Stomach (tissue), 9 donors: ENCODE measurements around the gene CARD8. TPM values are rescaled to one million over a fixed set of nuclear protein-coding genes. Genes with fewer than 3 reads are reported as not detected.
A peak's percentile ranks its signal among the peaks of the same experiment; 100 is the strongest.

Source experiments
- DNase-seq, 2 donors: peaks; one replicate each; pipeline versions ENCODE4 v3.0.0 to v3.0.0-alpha.2; 2013 to 2019
- H3K27ac ChIP-seq, 5 donors: fragments of 200-600 bp in 4 of 5; sonication (generic) in 4 of 5; one replicate each; pipeline ENCODE4 v1.5.1; 2013 to 2019; ENCODE audit warnings: mild to moderate bottlenecking in 1 of 5, moderate library complexity in 1 of 5
- H3K27me3 ChIP-seq, 3 donors: fragments of 200-600 bp; sonication (generic); one replicate each; pipeline ENCODE4 v1.5.1; 2017 to 2019; ENCODE audit warnings: mixed run types in 1 of 3
- H3K36me3 ChIP-seq, 4 donors: fragments of 200-600 bp; sonication (generic); 1 replicate in 3 of 4; 2 replicates in 1 of 4; pipeline ENCODE4 v1.5.1; 2016 to 2019
- H3K4me1 ChIP-seq, 4 donors: fragments of 200-600 bp; sonication (generic); one replicate each; pipeline ENCODE4 v1.5.1; 2016 to 2019
- H3K4me3 ChIP-seq, 4 donors: fragments of 200-600 bp; sonication (generic) in 3 of 4; one replicate each; pipeline ENCODE4 v1.5.1; 2016 to 2019; ENCODE audit warnings: mild to moderate bottlenecking in 1 of 4
- H3K9me3 ChIP-seq, 4 donors: fragments of 200-600 bp; sonication (generic); one replicate each; pipeline ENCODE4 v1.5.1; 2016 to 2019
- CTCF ChIP-seq, 7 experiments: fragments of 450-650 bp in 4 of 7; fragments of 200-600 bp in 3 of 7; sonication (generic) in 3 of 7; IDR thresholded peaks; one replicate each; pipeline ENCODE4 v1.5.1; 2016 to 2019; ENCODE audit warnings: antibody characterized with exemption in 7 of 7, control low read depth in 2 of 7, mild to moderate bottlenecking in 1 of 7
- EP300 ChIP-seq: sonication (generic); formaldehyde crosslinking; IDR thresholded peaks from one replicate; pipeline ENCODE4 v1.6.1; 2017; ENCODE audit warnings: antibody characterized with exemption
- POLR2A ChIP-seq, 4 donors: fragments of 450-650 bp; IDR thresholded peaks; one replicate each; pipeline ENCODE4 v1.6.1; 2016; ENCODE audit warnings: antibody characterized with exemption in 4 of 4, control low read depth in 2 of 4, mild to moderate bottlenecking in 1 of 4, moderate library complexity in 1 of 4
- POLR2AphosphoS5 ChIP-seq, 3 donors: sonication (generic); formaldehyde crosslinking; IDR thresholded peaks; one replicate each; pipeline ENCODE4 v1.6.1; 2016; ENCODE audit warnings: antibody characterized with exemption in 3 of 3
- WGBS, 5 donors: extraction: QIAGEN DNeasy Blood & Tissue Kit in 3 of 5; methylation state at CpG; one replicate each; pipeline versions ENCODE4 v1.1.5 to v1.1.7; 2013 to 2018; 5-methylcytosine and 5-hydroxymethylcytosine counted together
- intact Hi-C: fragments of 100-400 bp; cut with DNase I; formaldehyde crosslinking; loops from one replicate; pipeline ENCODE4 v1.15.1; 2023; ENCODE audit warnings: low total_unique reads
- polyA plus RNA-seq, 3 donors: library from polyadenylated mRNA; stranded (reverse); fragments of 200-250 nt; gene quantifications; one replicate each; pipeline ENCODE4 v1.2.3, GENCODE V29; 2013
- total RNA-seq, 5 donors: library from RNA; depleted of rRNA; stranded (reverse); fragments of >200 nt; gene quantifications; one replicate each; pipeline versions ENCODE4 v1.1.0 to v1.2.3, GENCODE V29; 2014 to 2016
- donor health status: healthy with polysubstance abuse.
- donor health status: Bipolar disorder and iron deficiency.
- donor health status: healthy.

CARD8 gene
- total and polyA plus RNA-seq, 8 donors: 5.2 to 63.6 (median 25.8) TPM

DNA sequence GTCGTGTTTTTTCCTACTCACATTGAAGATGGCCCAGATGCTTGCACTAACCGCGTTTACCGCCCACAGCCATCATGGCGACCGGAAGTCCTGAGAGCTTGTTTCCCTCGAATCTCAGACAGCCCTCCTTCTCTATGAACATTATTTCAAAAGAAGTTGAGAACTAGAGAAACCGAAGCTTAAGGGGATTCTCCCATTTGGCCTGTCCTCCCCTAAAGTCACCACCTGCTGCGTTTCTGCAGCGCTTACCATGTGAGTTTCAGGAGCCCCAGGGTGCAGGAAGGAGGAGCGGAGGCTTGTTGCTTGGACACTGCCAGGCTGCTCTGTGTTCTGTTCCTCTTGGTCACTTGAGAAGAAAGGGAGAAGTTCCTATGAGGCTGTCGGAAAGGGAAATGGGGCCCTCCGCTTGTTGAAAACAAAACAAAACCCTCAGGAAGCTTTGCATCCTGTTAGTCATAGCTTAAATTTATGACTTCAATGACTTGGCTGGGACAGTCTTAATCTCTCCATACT is 6.2 kb downstream of the CARD8 start:
- Histone ChIP-seq H3K4me3 (peak overlapping the region; percentile 22 to 41 (median 31)), H3K27me3 (no peaks in the 10 kb centered on the region), H3K9me3 (no peaks in the 10 kb centered on the region), H3K27ac (peak overlapping the region; percentile 63 to 85 (median 70)), H3K36me3 (peaks cover 0 to 30% (median 25%) of the 10 kb centered on the region in 4 donors), H3K4me1 (peaks cover 5 to 82% (median 33%) of the 10 kb centered on the region in 4 donors)
- 60 to 83% (median 78%) methylated on average over 13 of the region's 13 CpGs for WGBS, 5 donors
- intact Hi-C loops: no loop called here
- TF ChIP-seq POLR2AphosphoS5 (IDR thresholded peaks at IDR 0.05) (peak in 2 of 3 donors; percentile 70 to 77), EP300 (no peak)
- peak; percentile 41 to 70 for DNase-seq

DNA sequence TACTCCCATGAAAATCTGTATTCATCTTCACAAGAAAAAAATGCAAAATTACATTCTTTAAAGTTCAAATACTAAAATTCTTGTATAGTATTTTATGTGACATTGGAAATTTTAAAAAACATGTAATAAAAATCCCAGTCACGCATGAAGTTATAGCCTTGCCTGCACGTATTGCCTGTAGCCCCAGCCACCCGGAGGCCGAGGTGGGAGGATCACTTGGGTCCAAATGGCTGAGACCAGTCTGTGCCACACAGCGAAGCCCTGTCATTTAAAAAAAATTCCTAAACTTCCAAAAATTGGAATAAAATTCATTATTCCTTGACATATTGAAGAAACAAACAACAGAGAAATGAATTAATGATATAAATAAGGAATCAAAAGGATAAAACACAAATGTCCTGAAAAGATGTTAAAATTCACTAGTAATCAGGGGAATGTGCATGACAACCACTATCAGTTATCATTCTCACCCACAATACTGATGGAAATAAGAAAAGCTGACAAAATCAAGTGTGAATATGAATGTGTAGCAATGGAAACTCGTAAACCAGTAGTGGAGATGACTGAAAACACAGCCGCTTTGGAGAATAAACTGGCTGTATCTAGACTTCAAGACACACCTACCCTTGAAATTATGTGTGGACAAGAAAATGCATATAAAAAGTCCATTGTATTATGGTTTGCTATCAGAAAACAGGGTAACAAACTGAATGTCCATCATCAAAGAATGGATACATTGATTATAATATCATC is 7.5 kb downstream of the CARD8 start:
- Histone ChIP-seq H3K4me1 (peaks cover 0 to 71% (median 21%) of the 10 kb centered on the region in 4 donors), H3K9me3 (no peaks in the 10 kb centered on the region), H3K27me3 (no peaks in the 10 kb centered on the region), H3K27ac (peak overlapping the region in 4 of 5 donors; percentile 18 to 85 (median 76)), H3K4me3 (peak overlapping the region in 3 of 4 donors; percentile 22 to 41 (median 36)), H3K36me3 (peaks cover 0 to 34% (median 26%) of the 10 kb centered on the region in 4 donors)
- DNase-seq: no peak
- WGBS, 5 donors: 85 to 92% (median 88%) methylated on average over 7 of the region's 7 CpGs
- intact Hi-C loops: no loop called here
- TF ChIP-seq POLR2AphosphoS5 (IDR thresholded peaks at IDR 0.05) (no peak), EP300 (no peak), POLR2A (IDR thresholded peaks at IDR 0.05) (no peak), CTCF (IDR thresholded peaks at IDR 0.05) (no peak)

- Histone ChIP-seq H3K4me1 (peaks cover 0 to 61% (median 16%) of the 10 kb centered on the region in 4 donors), H3K36me3 (peaks cover 0 to 44% (median 31%) of the 10 kb centered on the region in 4 donors), H3K27me3 (no peaks in the 10 kb centered on the region), H3K27ac (no peak overlapping the region), H3K9me3 (no peaks in the 10 kb centered on the region), H3K4me3 (no peak overlapping the region)
- TF ChIP-seq POLR2AphosphoS5 (IDR thresholded peaks at IDR 0.05): no peak
- TF ChIP-seq EP300: no peak
- no peak for TF ChIP-seq CTCF (IDR thresholded peaks at IDR 0.05)
- TF ChIP-seq POLR2A (IDR thresholded peaks at IDR 0.05): no peak
- WGBS, 5 donors: 91 to 98% (median 96%) methylated on average over 3 of the region's 3 CpGs
- no peak for DNase-seq
- intact Hi-C loops: no loop called here
These were observed 8.5 kb downstream of the CARD8 start for GRCh38 chr19:48247212-48247611.

DNA sequence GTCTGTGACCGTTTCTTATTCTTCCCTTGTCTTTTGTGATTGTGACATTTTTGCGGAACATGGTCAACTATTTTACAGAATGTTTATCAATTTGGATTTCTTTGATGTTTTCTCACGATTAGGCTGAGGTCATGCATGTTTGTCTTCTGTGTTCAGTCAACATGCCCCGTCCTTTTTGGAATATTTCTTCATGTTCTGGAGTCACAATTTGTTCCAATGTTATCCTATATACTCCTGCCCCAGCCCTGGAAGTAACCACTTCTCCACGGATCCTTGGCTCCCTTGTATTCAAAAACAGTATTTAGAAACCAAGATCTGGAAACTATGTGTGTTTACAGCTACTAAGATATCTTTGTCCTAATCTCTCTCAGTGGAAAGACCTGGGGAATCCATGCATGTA is 9.6 kb downstream of the CARD8 start:
- 28 to 54% (median 40%) methylated on average over 5 of the region's 5 CpGs for WGBS, 5 donors

More for the DNA sequence above, 9.6 kb downstream of the CARD8 start:
- H3K4me3 ChIP-seq: no peak overlapping the region
- intact Hi-C loops: no loop called here
- no peaks in the 10 kb centered on the region for H3K9me3 ChIP-seq
- no peak overlapping the region for H3K27ac ChIP-seq
- H3K36me3 ChIP-seq: peaks cover 0 to 52% (median 37%) of the 10 kb centered on the region in 4 donors
- no peak for DNase-seq
- no peaks in the 10 kb centered on the region for H3K27me3 ChIP-seq
- TF ChIP-seq EP300: no peak
- TF ChIP-seq POLR2AphosphoS5 (IDR thresholded peaks at IDR 0.05): no peak
- TF ChIP-seq CTCF (IDR thresholded peaks at IDR 0.05): no peak
- no peak for TF ChIP-seq POLR2A (IDR thresholded peaks at IDR 0.05)
- peaks cover 0 to 51% (median 16%) of the 10 kb centered on the region in 4 donors for H3K4me1 ChIP-seq
